DMS53 treated with DMSO at 0.1 percent for 48 hours (cell line): ENCODE results near the gene APOBEC3G.

ENCODE experiments used
- DNase-seq: peaks from one replicate; lab custom pipeline; 2025; ENCODE audit not compliant: unreplicated experiment; lab: John Stamatoyannopoulos, UW

Gene APOBEC3G

GRCh38 chr22:39120983-39121382, 43.9 kb downstream of the APOBEC3G start:
- no peak for DNase-seq

- no peak for DNase-seq
These were observed 45.8 kb downstream of the APOBEC3G start for GRCh38 chr22:39122772-39123470.

- no peak for DNase-seq
These were observed 46.9 kb downstream of the APOBEC3G start for GRCh38 chr22:39123751-39124581.

- DNase-seq = no peak
These were observed 48.5 kb downstream of the APOBEC3G start for GRCh38 chr22:39125622-39126021.

- DNase-seq = no peak
These were observed 51.4 kb downstream of the APOBEC3G start for GRCh38 chr22:39128508-39128907.

- DNase-seq = no peak
These were observed 52.0 kb downstream of the APOBEC3G start for GRCh38 chr22:39129081-39129480.

GRCh38 chr22:39129746-39130145, 52.7 kb downstream of the APOBEC3G start:
- DNase-seq = no peak

- DNase-seq = no peak
These were observed 53.2 kb downstream of the APOBEC3G start for GRCh38 chr22:39130152-39130704.

- DNase-seq = no peak
These were observed 54.1 kb downstream of the APOBEC3G start for GRCh38 chr22:39130892-39131855.

- no peak for DNase-seq
These were observed 55.2 kb downstream of the APOBEC3G start for GRCh38 chr22:39132281-39132680.

GRCh38 chr22:39132871-39133524, 55.9 kb downstream of the APOBEC3G start:
- DNase-seq = no peak

GRCh38 chr22:39133871-39134270, 56.8 kb downstream of the APOBEC3G start:
- DNase-seq = no peak

GRCh38 chr22:39134366-39135091, 57.5 kb downstream of the APOBEC3G start:
- no peak for DNase-seq

- no peak for DNase-seq
These were observed 58.2 kb downstream of the APOBEC3G start for GRCh38 chr22:39135092-39135896.

GRCh38 chr22:39136317-39136716, 59.2 kb downstream of the APOBEC3G start:
- no peak for DNase-seq
